WI38 (cell line): ENCODE data around the gene KIF16B.

Source experiments
- H3K4me3 ChIP-seq: 2 replicates; pipeline ENCODE4 v1.5.1; 2011; ENCODE audit warnings: low read depth, mild to moderate bottlenecking, control low read depth, low read length
- CTCF ChIP-seq: IDR thresholded peaks from 2 replicates; pipeline ENCODE4 v1.5.1; 2012; ENCODE audit warnings: low read depth, mild to moderate bottlenecking, control low read depth, low read length

Gene KIF16B

GRCh38 chr20:16459019-16459700, 114.1 kb downstream of the KIF16B start:
- H3K4me3 ChIP-seq: no peak overlapping the region
- TF ChIP-seq CTCF: no peak

- no peak for TF ChIP-seq CTCF
- no peak overlapping the region for H3K4me3 ChIP-seq
Observed at GRCh38 chr20:16457514-16457913, 115.7 kb downstream of the KIF16B start.

- H3K4me3 ChIP-seq: no peak overlapping the region
- no peak for TF ChIP-seq CTCF
Observed at GRCh38 chr20:16455324-16455723, 117.9 kb downstream of the KIF16B start.

GRCh38 chr20:16451982-16452381, 121.3 kb downstream of the KIF16B start:
- no peak overlapping the region for H3K4me3 ChIP-seq
- TF ChIP-seq CTCF: no peak

GRCh38 chr20:16451001-16451400, 122.2 kb downstream of the KIF16B start:
- no peak for TF ChIP-seq CTCF
- H3K4me3 ChIP-seq: no peak overlapping the region

- TF ChIP-seq CTCF: no peak
- H3K4me3 ChIP-seq: no peak overlapping the region
Observed at GRCh38 chr20:16446991-16447390, 126.3 kb downstream of the KIF16B start.

GRCh38 chr20:16446246-16446645, 127.0 kb downstream of the KIF16B start:
- TF ChIP-seq CTCF: no peak
- no peak overlapping the region for H3K4me3 ChIP-seq
